GM23338 (cell line): ENCODE measurements around the gene GALC. TPM values are rescaled to one million over a fixed set of nuclear protein-coding genes. Genes with fewer than 3 reads are reported as not detected.

Source experiments
- ATAC-seq: fragments of 200-7000 bp; cut with Tn5 transposase; 3 replicates; pipeline ENCODE4 v1.9.1; 2020
- DNase-seq: peaks from one replicate; pipeline ENCODE4 v3.0.0-alpha.2; 2015; ENCODE audit warnings: low spot score
- H2AFZ ChIP-seq: fragments of 200-600 bp; sonication (generic); 2 replicates; pipeline ENCODE4 v1.8.0; 2016; ENCODE audit warnings: antibody characterized with exemption, mild to moderate bottlenecking, moderate library complexity
- H3F3A ChIP-seq: fragments of 200-600 bp; sonication (generic); replicated peaks from 2 replicates; pipeline ENCODE4 v1.8.0; 2017; ENCODE audit warnings: antibody characterized with exemption, mixed run types, low read depth
- H3K27ac ChIP-seq: fragments of 200-600 bp; sonication (generic); 2 replicates; pipeline ENCODE4 v1.6.1; 2016; ENCODE audit warnings: low read depth
- H3K27me3 ChIP-seq: fragments of 200-600 bp; sonication (generic); 2 replicates; pipeline ENCODE4 v1.8.0; 2016; ENCODE audit warnings: mild to moderate bottlenecking, mixed run types, moderate library complexity; ENCODE audit not compliant: insufficient read depth
- H3K36me3 ChIP-seq: fragments of 200-600 bp; sonication (generic); 2 replicates; pipeline ENCODE4 v1.8.0; 2016; ENCODE audit warnings: mild to moderate bottlenecking; ENCODE audit not compliant: insufficient read depth
- H3K4me1 ChIP-seq: fragments of 200-600 bp; sonication (generic); 2 replicates; pipeline ENCODE4 v1.8.0; 2016; ENCODE audit warnings: mild to moderate bottlenecking, moderate library complexity; ENCODE audit not compliant: insufficient read depth
- H3K4me2 ChIP-seq: fragments of 200-600 bp; sonication (generic); 2 replicates; pipeline ENCODE4 v1.7.1; 2017; ENCODE audit warnings: mixed run types
- H3K4me3 ChIP-seq: fragments of 200-600 bp; sonication (generic); 2 replicates; pipeline ENCODE4 v1.6.1; 2016; ENCODE audit warnings: mixed run types
- H3K79me2 ChIP-seq: fragments of 200-600 bp; sonication (generic); replicated peaks from 2 replicates; pipeline ENCODE4 v1.8.0; 2017; ENCODE audit warnings: mild to moderate bottlenecking; ENCODE audit not compliant: insufficient read depth
- H3K9me2 ChIP-seq: fragments of 200-600 bp; sonication (generic); 2 replicates; pipeline ENCODE4 v1.8.0; 2017; ENCODE audit not compliant: insufficient read depth
- H4K20me1 ChIP-seq: fragments of 200-600 bp; sonication (generic); replicated peaks from 2 replicates; pipeline ENCODE4 v1.8.0; 2017; ENCODE audit warnings: mild to moderate bottlenecking; ENCODE audit not compliant: insufficient read depth
- H3K27ac Mint-ChIP-seq: 2 replicates; pipeline ENCODE4 v1.8.0; 2020; ENCODE audit warnings: inconsistent platforms, mild to moderate bottlenecking, moderate library complexity, mixed read lengths
- H3K27me3 Mint-ChIP-seq: 3 replicates; pipeline ENCODE4 v1.8.0; 2022; ENCODE audit warnings: low read depth, mild to moderate bottlenecking, moderate library complexity, mixed read lengths, inconsistent platforms; ENCODE audit not compliant: insufficient read depth, poor library complexity
- H3K36me3 Mint-ChIP-seq: 3 replicates; pipeline ENCODE4 v1.8.0; 2021; ENCODE audit warnings: low read depth, mild to moderate bottlenecking, inconsistent platforms, moderate library complexity, mixed read lengths
- H3K4me1 Mint-ChIP-seq: 3 replicates; pipeline ENCODE4 v1.8.0; 2020; ENCODE audit warnings: mild to moderate bottlenecking, inconsistent platforms, mixed read lengths
- H3K4me3 Mint-ChIP-seq: 3 replicates; pipeline ENCODE4 v1.8.0; 2021; ENCODE audit warnings: moderate library complexity, mild to moderate bottlenecking, inconsistent platforms, mixed read lengths
- H3K9me3 Mint-ChIP-seq: 3 replicates; pipeline ENCODE4 v1.8.0; 2020; ENCODE audit warnings: moderate library complexity, mild to moderate bottlenecking, inconsistent platforms, mixed read lengths
- CREB1 ChIP-seq: fragments of 250-450 bp; sonication (Bioruptor Pico); IDR thresholded peaks from 2 replicates; pipeline ENCODE4 v1.5.0; 2020; ENCODE audit warnings: low read depth, mild to moderate bottlenecking, moderate library complexity
- EZH2 ChIP-seq: fragments of 200-600 bp; sonication (generic); IDR thresholded peaks from one replicate; pipeline ENCODE4 v1.8.0; 2017; ENCODE audit warnings: antibody characterized with exemption, mild to moderate bottlenecking, low read depth; ENCODE audit not compliant: unreplicated experiment
- EZH2phosphoT487 ChIP-seq: fragments of 200-600 bp; sonication (generic); IDR thresholded peaks from one replicate; pipeline ENCODE4 v1.8.1; 2018; ENCODE audit warnings: antibody characterized with exemption; ENCODE audit not compliant: unreplicated experiment
- JUNB ChIP-seq: IDR thresholded peaks from one replicate; pipeline ENCODE4 v1.6.1; 2016; ENCODE audit warnings: antibody characterized with exemption; ENCODE audit not compliant: unreplicated experiment
- NANOG ChIP-seq: IDR thresholded peaks from 2 replicates; pipeline ENCODE4 v1.6.1; 2016; ENCODE audit warnings: antibody characterized with exemption, borderline replicate concordance
- POLR2AphosphoS5 ChIP-seq: IDR thresholded peaks from 2 replicates; pipeline ENCODE4 v1.6.1; 2016; ENCODE audit warnings: antibody characterized with exemption, low read depth
- ZNF114 ChIP-seq: fragments of 250-450 bp; sonication (Bioruptor Pico); IDR thresholded peaks from 2 replicates; pipeline ENCODE4 v1.5.0; 2020; ENCODE audit warnings: mild to moderate bottlenecking, moderate library complexity
- polyA plus RNA-seq: library from polyadenylated mRNA; unstranded; fragments of >200 nt; fragmentation: Nextera tagmentation; extraction: Ambion mirVana; gene quantifications from 2 replicates; pipeline ENCODE4 v1.2.1, GENCODE V29; 2016
- total RNA-seq: library from RNA; depleted of rRNA; stranded (reverse); fragments of >200 nt; shearing (Covaris generic); gene quantifications from 2 replicates; pipeline ENCODE4 v1.2.3, GENCODE V29; 2014
- TF ChIP-seq, protein P1 (sequence below), 2 experiments: fragments of 200-600 bp in 1 of 2; sonication (generic) in 1 of 2; conservative IDR thresholded peaks; 2 replicates each; pipeline versions ENCODE4 v1.5.1 to v1.6.1; 2016 to 2017; ENCODE audit warnings: antibody characterized with exemption in 2 of 2, low read depth in 2 of 2, mild to moderate bottlenecking in 2 of 2, moderate library complexity in 1 of 2
- TF ChIP-seq, protein P2 (sequence below): IDR thresholded peaks from one replicate; pipeline ENCODE4 v1.6.1; 2018; ENCODE audit warnings: antibody characterized with exemption; ENCODE audit not compliant: unreplicated experiment
- TF ChIP-seq, protein P3 (sequence below): IDR thresholded peaks from 2 replicates; pipeline ENCODE4 v1.6.1; 2016; ENCODE audit warnings: antibody characterized with exemption

Gene GALC
- total and polyA plus RNA-seq, 2 experiments from 2014 or later = 3.4 to 12.9 TPM

DNA sequence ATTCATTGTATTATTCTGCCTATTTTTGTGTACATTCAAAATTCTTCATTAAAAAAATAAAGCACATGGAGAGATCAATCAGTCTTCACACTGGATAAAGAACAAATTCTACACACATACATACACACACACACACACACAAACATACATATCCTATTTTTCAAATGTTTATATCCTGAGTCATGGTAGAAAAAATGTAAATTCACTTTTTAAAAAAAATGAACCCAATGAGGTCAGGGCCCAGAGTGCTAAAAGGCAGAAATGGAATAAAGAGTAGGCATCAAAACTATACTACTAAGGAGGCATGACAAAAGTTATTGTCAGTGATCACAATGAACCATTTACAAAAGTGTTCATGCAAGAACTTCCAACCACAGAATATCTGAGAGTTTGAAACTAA is 17.3 kb downstream of the GALC start (continued):
- TF ChIP-seq EZH2 (no peak), CREB1 (CRISPR knock-in tag) (no peak), JUNB (no peak), NANOG (no peak), EZH2phosphoT487 (no peak)

DNA sequence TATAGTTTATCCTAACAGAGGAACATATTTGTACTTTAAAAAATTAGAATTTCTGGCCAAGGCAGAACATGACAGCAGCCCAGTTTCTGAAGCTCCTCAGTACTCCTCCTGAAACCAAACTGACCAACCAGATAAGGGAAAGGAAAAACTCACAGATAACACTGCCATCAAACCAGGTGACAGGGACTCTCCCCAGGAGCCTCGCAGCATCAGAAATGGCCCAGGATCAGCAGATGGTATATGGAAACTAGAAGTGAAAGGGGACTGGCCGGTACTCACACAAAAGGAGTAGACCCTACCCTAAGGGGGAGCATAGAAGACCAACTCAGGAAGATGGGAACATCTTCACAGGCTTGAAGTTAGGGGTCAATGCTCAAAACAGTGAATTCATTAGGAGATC is 22.0 kb downstream of the GALC start:
- no peaks in the 10 kb centered on the region for H3K27me3 ChIP-seq
- H4K20me1 ChIP-seq = no peaks in the 10 kb centered on the region
- H3K4me1 ChIP-seq = no peaks in the 10 kb centered on the region
- H3K36me3 Mint-ChIP-seq = no peaks in the 10 kb centered on the region
- no peak overlapping the region for H3K4me2 ChIP-seq
- H3K9me2 ChIP-seq = no peaks in the 10 kb centered on the region
- H3K27ac Mint-ChIP-seq = no peak overlapping the region
- no peak overlapping the region for H3K27ac ChIP-seq
- H3K27me3 Mint-ChIP-seq = no peaks in the 10 kb centered on the region
- ATAC-seq = no peak
- no peak overlapping the region for H3K4me3 Mint-ChIP-seq
- no peaks in the 10 kb centered on the region for H3K79me2 ChIP-seq
- H3K4me3 ChIP-seq = no peak overlapping the region
- no peak for DNase-seq
- TF ChIP-seq EZH2phosphoT487 (no peak), NANOG (no peak), CREB1 (CRISPR knock-in tag) (no peak), ZNF114 (CRISPR knock-in tag) (no peak), POLR2AphosphoS5 (no peak), EZH2 (no peak)
- TF ChIP-seq, protein P1, sequence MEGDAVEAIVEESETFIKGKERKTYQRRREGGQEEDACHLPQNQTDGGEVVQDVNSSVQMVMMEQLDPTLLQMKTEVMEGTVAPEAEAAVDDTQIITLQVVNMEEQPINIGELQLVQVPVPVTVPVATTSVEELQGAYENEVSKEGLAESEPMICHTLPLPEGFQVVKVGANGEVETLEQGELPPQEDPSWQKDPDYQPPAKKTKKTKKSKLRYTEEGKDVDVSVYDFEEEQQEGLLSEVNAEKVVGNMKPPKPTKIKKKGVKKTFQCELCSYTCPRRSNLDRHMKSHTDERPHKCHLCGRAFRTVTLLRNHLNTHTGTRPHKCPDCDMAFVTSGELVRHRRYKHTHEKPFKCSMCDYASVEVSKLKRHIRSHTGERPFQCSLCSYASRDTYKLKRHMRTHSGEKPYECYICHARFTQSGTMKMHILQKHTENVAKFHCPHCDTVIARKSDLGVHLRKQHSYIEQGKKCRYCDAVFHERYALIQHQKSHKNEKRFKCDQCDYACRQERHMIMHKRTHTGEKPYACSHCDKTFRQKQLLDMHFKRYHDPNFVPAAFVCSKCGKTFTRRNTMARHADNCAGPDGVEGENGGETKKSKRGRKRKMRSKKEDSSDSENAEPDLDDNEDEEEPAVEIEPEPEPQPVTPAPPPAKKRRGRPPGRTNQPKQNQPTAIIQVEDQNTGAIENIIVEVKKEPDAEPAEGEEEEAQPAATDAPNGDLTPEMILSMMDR (conservative IDR thresholded peaks at IDR 0.05; ENCODE audit: low read depth in 2 of 2) = no peak
- TF ChIP-seq, protein P2, sequence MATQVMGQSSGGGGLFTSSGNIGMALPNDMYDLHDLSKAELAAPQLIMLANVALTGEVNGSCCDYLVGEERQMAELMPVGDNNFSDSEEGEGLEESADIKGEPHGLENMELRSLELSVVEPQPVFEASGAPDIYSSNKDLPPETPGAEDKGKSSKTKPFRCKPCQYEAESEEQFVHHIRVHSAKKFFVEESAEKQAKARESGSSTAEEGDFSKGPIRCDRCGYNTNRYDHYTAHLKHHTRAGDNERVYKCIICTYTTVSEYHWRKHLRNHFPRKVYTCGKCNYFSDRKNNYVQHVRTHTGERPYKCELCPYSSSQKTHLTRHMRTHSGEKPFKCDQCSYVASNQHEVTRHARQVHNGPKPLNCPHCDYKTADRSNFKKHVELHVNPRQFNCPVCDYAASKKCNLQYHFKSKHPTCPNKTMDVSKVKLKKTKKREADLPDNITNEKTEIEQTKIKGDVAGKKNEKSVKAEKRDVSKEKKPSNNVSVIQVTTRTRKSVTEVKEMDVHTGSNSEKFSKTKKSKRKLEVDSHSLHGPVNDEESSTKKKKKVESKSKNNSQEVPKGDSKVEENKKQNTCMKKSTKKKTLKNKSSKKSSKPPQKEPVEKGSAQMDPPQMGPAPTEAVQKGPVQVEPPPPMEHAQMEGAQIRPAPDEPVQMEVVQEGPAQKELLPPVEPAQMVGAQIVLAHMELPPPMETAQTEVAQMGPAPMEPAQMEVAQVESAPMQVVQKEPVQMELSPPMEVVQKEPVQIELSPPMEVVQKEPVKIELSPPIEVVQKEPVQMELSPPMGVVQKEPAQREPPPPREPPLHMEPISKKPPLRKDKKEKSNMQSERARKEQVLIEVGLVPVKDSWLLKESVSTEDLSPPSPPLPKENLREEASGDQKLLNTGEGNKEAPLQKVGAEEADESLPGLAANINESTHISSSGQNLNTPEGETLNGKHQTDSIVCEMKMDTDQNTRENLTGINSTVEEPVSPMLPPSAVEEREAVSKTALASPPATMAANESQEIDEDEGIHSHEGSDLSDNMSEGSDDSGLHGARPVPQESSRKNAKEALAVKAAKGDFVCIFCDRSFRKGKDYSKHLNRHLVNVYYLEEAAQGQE = no peak
- TF ChIP-seq, protein P3, sequence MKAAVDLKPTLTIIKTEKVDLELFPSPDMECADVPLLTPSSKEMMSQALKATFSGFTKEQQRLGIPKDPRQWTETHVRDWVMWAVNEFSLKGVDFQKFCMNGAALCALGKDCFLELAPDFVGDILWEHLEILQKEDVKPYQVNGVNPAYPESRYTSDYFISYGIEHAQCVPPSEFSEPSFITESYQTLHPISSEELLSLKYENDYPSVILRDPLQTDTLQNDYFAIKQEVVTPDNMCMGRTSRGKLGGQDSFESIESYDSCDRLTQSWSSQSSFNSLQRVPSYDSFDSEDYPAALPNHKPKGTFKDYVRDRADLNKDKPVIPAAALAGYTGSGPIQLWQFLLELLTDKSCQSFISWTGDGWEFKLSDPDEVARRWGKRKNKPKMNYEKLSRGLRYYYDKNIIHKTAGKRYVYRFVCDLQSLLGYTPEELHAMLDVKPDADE = no peak
- no peak overlapping the region for H2AFZ ChIP-seq
- H3F3A ChIP-seq = no peaks in the 10 kb centered on the region
- no peaks in the 10 kb centered on the region for H3K36me3 ChIP-seq
- H3K4me1 Mint-ChIP-seq = no peaks in the 10 kb centered on the region
- H3K9me3 Mint-ChIP-seq = no peaks in the 10 kb centered on the region; the same call in 2 of the 3 replicates
